Keratinocyte (primary cell): ENCODE data around the gene TAF5.

Experiments used
- CTCF ChIP-seq, 3 experiments: IDR thresholded peaks in 1 of 3; conservative IDR thresholded peaks in 1 of 3; optimal IDR thresholded peaks in 1 of 3; 2 replicates in 2 of 3; 3 replicates in 1 of 3; pipeline versions ENCODE3 to v1.5.1; 2011; ENCODE audit warnings: low read length in 3 of 3, mild to moderate bottlenecking in 3 of 3, moderate library complexity in 2 of 3, control low read depth in 1 of 3, inconsistent platforms in 1 of 3; ENCODE audit not compliant: insufficient read depth in 2 of 3; ENCODE audit errors: extremely low read depth in 1 of 3
- EZH2 ChIP-seq: IDR thresholded peaks from one replicate; pipeline ENCODE4 v1.6.1; 2012; ENCODE audit warnings: inconsistent platforms, mild to moderate bottlenecking, low read length, moderate library complexity

- TF ChIP-seq CTCF (optimal IDR thresholded peaks at IDR 0.05 in 1 of 3, IDR thresholded peaks at IDR 0.05 in 1 of 3, conservative IDR thresholded peaks at IDR 0.05 in 1 of 3; ENCODE audit: extremely low read depth in 1 of 3, insufficient read depth in 2 of 3, low read length in 3 of 3), result no peak
- TF ChIP-seq EZH2, result no peak
Observed at GRCh38 chr10:103382769-103383168, 15.0 kb downstream of the TAF5 start.
